ENCODE data around the gene PARD3B. TPM values are rescaled to one million over a fixed set of nuclear protein-coding genes. Genes with fewer than 3 reads are reported as not detected.

Gene PARD3B
- total RNA-seq, 1 experiment from 2014 or later: 6.4 TPM

GRCh38 chr2:205073433-205074020, 528.3 kb downstream of the PARD3B start:
- Histone ChIP-seq H3K4me1 (ENCODE audit: insufficient read depth, low read length) (peaks cover 4% of the 10 kb centered on the region; the same call in 1 of the 2 replicates), H2AK5ac (ENCODE audit: insufficient read length, low read length) (no peak overlapping the region), H3K56ac (ENCODE audit: insufficient read length, low read depth, low read length) (no peak overlapping the region), H2AFZ (ENCODE audit: low read length) (no peak overlapping the region), H2BK12ac (ENCODE audit: insufficient read length, low read depth, low read length) (no peak overlapping the region), H2BK15ac (ENCODE audit: low read depth, low read length) (no peak overlapping the region), H3K9me3 (ENCODE audit: control insufficient read depth, low read depth, low read length) (no peaks in the 10 kb centered on the region), H3K4me2 (ENCODE audit: insufficient read depth, insufficient read length, low read length) (no peak overlapping the region), H4K20me1 (ENCODE audit: control insufficient read depth, insufficient read depth, insufficient read length) (no peaks in the 10 kb centered on the region), H3K27ac (ENCODE audit: insufficient read length, low read depth, low read length) (no peak overlapping the region), H2BK120ac (ENCODE audit: low read depth, low read length, poor library complexity, severe bottlenecking) (no peak overlapping the region), H3K23me2 (ENCODE audit: insufficient read length, low read depth, low read length, poor library complexity, severe bottlenecking) (no peaks in the 10 kb centered on the region), H3K79me2 (ENCODE audit: insufficient read depth, low read length) (no peaks in the 10 kb centered on the region), H3K79me1 (ENCODE audit: insufficient read depth, low read depth, low read length, poor library complexity, severe bottlenecking) (no peaks in the 10 kb centered on the region), H4K8ac (replicated peaks; ENCODE audit: insufficient read length, low read depth, low read length) (no peak overlapping the region), H3T11ph (ENCODE audit: low read length) (no peak overlapping the region), H2BK20ac (ENCODE audit: low read depth, low read length, poor library complexity, severe bottlenecking) (no peak overlapping the region), H3K23ac (ENCODE audit: insufficient read length, low read depth, low read length) (no peak overlapping the region), H3K27me3 (ENCODE audit: insufficient read depth, low read length) (no peaks in the 10 kb centered on the region), H3K14ac (ENCODE audit: insufficient read depth, low read length) (no peak overlapping the region), H3K18ac (ENCODE audit: insufficient read length, low read depth, low read length) (no peak overlapping the region), H4K5ac (ENCODE audit: insufficient read length, low read depth, low read length) (no peak overlapping the region), H3K4ac (ENCODE audit: low read depth, low read length) (no peak overlapping the region), H2BK5ac (ENCODE audit: insufficient read length, low read length) (no peak overlapping the region), H3K9ac (ENCODE audit: extremely low read depth, insufficient read length, low read length) (no peak overlapping the region), H4K91ac (ENCODE audit: insufficient read length, low read depth, low read length) (no peak overlapping the region)
- Mint-ChIP-seq H3K27ac (no peak overlapping the region), H3K4me3 (no peak overlapping the region), H3K4me1 (peaks cover 25 to 27% of the 10 kb centered on the region in 2 experiments), H3K9me3 (no peaks in the 10 kb centered on the region), H3K27me3 (ENCODE audit: low read depth) (no peaks in the 10 kb centered on the region), H3K36me3 (ENCODE audit: insufficient read depth in 1 of 3, low read depth in 3 of 3) (no peaks in the 10 kb centered on the region)
- no peak for TF ChIP-seq CTCF (conservative IDR thresholded peaks at IDR 0.05)
- DNase-seq: no peak
- no CpG with 5 or more reads among the region's 2 CpGs for WGBS (ENCODE audit: extremely low coverage, insufficient read length, low lambda C conversion rate)

Data from H9 (cell line).